ENCODE results near the gene LCN15. TPM values are rescaled to one million over a fixed set of nuclear protein-coding genes. Genes with fewer than 3 reads are reported as not detected.
"Not testable (repeated sequence)": the region's sequence is repeated elsewhere in the genome, so short reads cannot be mapped to it uniquely, and the experiment has no call there.

Gene LCN15
- total RNA-seq, 4 donors from 2014 or later = not detected

DNA sequence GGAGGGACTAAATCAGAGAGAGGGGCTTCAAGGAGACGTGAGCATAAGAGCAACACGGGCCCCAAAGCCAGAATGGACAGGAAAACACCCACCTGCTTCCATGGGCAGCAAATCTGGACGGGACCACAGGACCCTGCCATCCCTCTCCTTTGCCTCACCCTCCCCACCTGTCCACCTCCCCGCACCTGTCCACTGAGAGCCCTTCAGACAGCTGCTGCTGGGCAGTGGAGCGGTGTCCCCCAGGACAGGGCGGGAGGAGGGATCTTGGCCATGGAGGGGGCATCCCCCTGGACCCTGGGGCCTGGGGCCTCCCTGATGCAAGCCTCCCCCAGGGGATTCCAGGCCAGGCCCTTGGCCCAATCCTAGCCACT is 34.4 kb upstream of the LCN15 start:
- H3K36me3 ChIP-seq = peaks cover 0 to 6% (median 2%) of the 10 kb centered on the region in 3 donors
- intact Hi-C loops (cut with DNase I) = no loop called here
- peaks cover 0 to 81% (median 17%) of the 10 kb centered on the region in 4 donors for H3K27me3 ChIP-seq
- no peak overlapping the region for H3K27ac ChIP-seq
- no peaks in the 10 kb centered on the region for H3K9me3 ChIP-seq
- 69 to 70% methylated on average over 3 of the region's 6 CpGs for WGBS, 2 donors
- H3K4me3 ChIP-seq = no peak overlapping the region
- no peak for DNase-seq
- TF ChIP-seq POLR2A (IDR thresholded peaks at IDR 0.05) (no peak), CTCF (IDR thresholded peaks at IDR 0.05) (no peak)
- H3K4me1 ChIP-seq = peaks cover 23 to 53% (median 27%) of the 10 kb centered on the region in 3 donors

DNA sequence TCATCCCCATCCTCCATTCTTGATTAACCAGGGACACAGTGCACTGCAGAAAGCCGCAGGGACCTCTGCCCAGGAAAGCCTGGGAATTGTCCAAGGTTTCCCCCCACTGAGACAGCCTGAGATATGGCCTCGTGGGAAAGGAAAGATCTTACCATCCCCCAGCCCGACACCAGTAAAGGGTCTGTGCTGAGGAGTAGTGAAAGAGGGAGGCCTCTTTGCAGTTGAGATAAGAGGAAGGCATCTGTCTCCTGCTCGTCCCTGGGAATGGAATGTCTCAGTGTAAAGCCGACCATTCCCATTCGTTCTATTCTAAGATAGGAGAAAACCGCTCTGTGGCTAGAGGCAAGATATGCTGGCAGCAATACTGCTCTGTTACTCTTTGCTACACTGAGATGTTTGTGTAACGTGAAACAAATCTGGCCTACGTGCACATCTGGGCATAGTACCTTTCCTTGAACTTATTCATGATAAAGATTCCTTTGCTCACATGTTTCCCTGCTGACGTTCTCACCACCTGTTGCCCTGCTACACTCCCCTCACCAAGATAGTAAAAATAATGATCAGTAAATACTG is 32.5 kb upstream of the LCN15 start:
- peaks cover 0 to 23% (median 3%) of the 10 kb centered on the region in 3 donors for H3K36me3 ChIP-seq
- peaks cover 0 to 66% (median 16%) of the 10 kb centered on the region in 4 donors for H3K27me3 ChIP-seq
- peaks cover 29 to 64% (median 36%) of the 10 kb centered on the region in 3 donors for H3K4me1 ChIP-seq
- H3K4me3 ChIP-seq; H3K9me3 ChIP-seq; intact Hi-C loops (cut with DNase I); DNase-seq; H3K27ac ChIP-seq: not testable (repeated sequence)
- WGBS, 2 donors = 15 to 17% methylated on average over 7 to 10 of the region's 10 CpGs

DNA sequence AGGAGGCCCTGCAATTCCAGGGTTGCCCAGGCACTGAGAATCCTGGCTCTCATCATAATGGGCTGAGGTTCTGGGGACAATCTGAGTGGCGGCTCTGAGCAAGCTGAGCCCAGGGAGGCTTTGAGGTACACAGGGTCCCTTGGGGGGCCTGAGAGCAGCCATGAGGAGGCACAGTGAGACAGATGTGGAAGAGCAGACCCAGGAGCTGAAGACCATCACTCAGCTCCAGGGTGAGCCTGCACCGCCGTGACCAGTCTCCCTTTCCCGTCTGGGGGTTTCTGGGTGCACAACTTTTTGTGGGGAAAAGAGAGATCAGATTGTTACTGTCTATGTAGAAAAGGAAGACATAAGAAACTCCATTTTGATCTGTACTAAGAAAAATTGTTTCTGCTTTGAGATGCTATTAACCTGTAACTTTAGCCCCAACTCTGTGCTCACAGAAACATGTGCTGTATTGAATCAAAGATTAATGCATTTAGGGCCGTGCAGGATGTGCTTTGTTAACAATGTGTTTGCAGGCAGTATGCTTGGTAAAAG is 32.0 kb upstream of the LCN15 start, which contains the start of gene CCDC183:
CCDC183 (plus strand) TSS at position 101 of the 537 bp plus-strand sequence; CDS start at position 161, 60 bp downstream.
- 34 to 43% methylated on average over 4 to 5 of the region's 5 CpGs for WGBS, 2 donors
- DNase-seq = no peak
- Histone ChIP-seq H3K9me3 (no peaks in the 10 kb centered on the region), H3K27ac (no peak within 1 kb of the TSS), H3K4me1 (peaks cover 31 to 65% (median 36%) of the 10 kb centered on the region in 3 donors), H3K27me3 (peaks cover 0 to 60% (median 16%) of the 10 kb centered on the region in 4 donors), H3K36me3 (peaks cover 0 to 23% (median 3%) of the 10 kb centered on the region in 3 donors), H3K4me3 (no peak within 1 kb of the TSS)
- intact Hi-C loops (cut with DNase I) = no loop called here
- TF ChIP-seq CTCF (IDR thresholded peaks at IDR 0.05) (no peak), POLR2A (IDR thresholded peaks at IDR 0.05) (no peak)

GRCh38 chr9:136795000-136795348 is 30.7 kb upstream of the LCN15 start:
- Histone ChIP-seq H3K27me3 (peaks cover 0 to 47% (median 16%) of the 10 kb centered on the region in 4 donors), H3K4me1 (peaks cover 23 to 60% (median 26%) of the 10 kb centered on the region in 3 donors), H3K36me3 (peaks cover 0 to 23% (median 3%) of the 10 kb centered on the region in 3 donors), H3K27ac (no peak overlapping the region), H3K4me3 (no peak overlapping the region), H3K9me3 (no peaks in the 10 kb centered on the region)
- TF ChIP-seq POLR2A (IDR thresholded peaks at IDR 0.05) (no peak), CTCF (IDR thresholded peaks at IDR 0.05) (no peak)
- intact Hi-C loops (cut with DNase I) = no loop called here
- WGBS, 2 donors = 69 to 78% methylated on average over 5 to 6 of the region's 6 CpGs
- no peak for DNase-seq

DNA sequence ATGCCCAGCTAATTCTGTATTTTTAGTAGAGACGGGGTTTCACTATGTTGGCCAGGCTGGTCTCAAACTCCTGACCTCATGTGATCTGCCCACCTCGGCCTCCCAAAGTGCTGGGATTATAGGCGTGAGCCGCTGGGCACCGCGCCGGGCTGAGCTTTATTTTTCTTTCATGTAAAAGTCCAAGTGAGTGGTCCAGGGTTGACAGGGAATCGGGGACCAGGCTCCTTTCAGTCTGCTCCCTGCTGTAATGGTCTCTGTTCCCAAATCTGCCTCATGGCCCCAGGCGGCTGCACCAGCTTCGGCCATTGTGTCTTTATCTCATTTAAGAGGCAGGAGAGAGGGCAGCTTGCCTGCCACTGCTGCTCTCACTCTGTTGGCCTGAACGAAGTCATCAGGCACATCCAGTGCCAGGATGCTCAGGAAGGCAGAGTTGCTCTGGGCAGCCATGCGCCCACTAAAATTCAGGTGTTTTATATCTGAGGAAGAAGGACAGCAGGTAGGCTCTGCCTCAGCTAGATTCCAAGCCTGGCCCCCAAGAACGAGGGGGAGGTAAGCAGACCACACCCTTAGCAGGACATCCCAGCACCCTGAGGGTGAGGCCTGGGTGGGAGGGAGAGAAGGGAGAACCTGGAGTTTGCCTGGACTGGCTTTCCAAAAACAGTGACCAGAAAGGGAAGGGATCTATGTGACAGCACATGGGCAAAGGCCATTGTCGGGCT is 30.1 kb upstream of the LCN15 start:
- intact Hi-C loops (cut with DNase I) = no loop called here
- no peak overlapping the region for H3K27ac ChIP-seq
- TF ChIP-seq CTCF (IDR thresholded peaks at IDR 0.05) (no peak), POLR2A (IDR thresholded peaks at IDR 0.05) (no peak)
- DNase-seq = no peak
- no peak overlapping the region for H3K4me3 ChIP-seq
- peaks cover 0 to 23% (median 3%) of the 10 kb centered on the region in 3 donors for H3K36me3 ChIP-seq
- H3K9me3 ChIP-seq = no peaks in the 10 kb centered on the region
- H3K27me3 ChIP-seq = peaks cover 0 to 42% (median 12%) of the 10 kb centered on the region in 4 donors
- H3K4me1 ChIP-seq = peaks cover 17 to 58% (median 23%) of the 10 kb centered on the region in 3 donors
- WGBS, 2 donors = 85 to 92% methylated on average over 9 to 11 of the region's 14 CpGs
